ENCODE data around the gene SKI.

DNA sequence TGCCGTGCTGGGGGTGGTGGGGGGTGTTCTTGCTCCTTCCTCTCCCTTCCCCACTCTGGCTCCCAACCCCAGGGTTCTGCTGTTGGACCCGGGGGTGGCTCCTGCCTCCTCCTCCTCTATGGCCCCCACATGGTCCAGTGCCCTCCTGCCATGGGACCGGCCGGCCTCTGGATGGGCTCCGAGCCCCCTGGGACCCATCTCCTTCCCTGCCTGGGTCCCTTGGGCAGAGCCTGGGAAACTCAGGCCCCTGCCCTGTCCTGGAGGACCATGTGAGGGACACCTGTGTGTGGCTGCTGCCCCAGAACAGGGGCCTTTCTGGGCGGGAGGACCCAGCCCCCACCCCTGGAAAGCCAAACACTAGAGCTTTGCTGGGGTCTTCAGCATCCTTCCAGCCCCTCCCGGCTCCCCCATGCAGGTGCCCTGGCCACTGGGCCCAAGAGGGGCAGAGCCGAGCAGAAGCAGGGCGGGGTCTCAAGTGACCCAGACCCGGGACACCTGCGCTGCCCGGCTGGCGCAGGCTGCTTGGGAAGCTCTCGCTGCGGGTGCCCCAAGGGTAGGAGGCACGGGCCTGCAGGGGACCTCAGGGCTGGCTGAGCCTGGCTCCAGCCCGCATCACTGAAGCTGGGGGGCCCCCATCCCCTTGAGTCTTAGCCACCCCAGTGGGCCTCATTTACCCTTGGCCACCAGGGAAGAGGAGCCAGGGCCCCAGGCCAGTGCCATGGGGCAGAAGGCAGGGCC is 31.0 kb upstream of the SKI start:
- TF ChIP-seq, protein P1, sequence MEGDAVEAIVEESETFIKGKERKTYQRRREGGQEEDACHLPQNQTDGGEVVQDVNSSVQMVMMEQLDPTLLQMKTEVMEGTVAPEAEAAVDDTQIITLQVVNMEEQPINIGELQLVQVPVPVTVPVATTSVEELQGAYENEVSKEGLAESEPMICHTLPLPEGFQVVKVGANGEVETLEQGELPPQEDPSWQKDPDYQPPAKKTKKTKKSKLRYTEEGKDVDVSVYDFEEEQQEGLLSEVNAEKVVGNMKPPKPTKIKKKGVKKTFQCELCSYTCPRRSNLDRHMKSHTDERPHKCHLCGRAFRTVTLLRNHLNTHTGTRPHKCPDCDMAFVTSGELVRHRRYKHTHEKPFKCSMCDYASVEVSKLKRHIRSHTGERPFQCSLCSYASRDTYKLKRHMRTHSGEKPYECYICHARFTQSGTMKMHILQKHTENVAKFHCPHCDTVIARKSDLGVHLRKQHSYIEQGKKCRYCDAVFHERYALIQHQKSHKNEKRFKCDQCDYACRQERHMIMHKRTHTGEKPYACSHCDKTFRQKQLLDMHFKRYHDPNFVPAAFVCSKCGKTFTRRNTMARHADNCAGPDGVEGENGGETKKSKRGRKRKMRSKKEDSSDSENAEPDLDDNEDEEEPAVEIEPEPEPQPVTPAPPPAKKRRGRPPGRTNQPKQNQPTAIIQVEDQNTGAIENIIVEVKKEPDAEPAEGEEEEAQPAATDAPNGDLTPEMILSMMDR (IDR thresholded peaks at IDR 0.05; ENCODE audit: low read length) = no peak
- no peak for TF ChIP-seq EZH2phosphoT487 (IDR thresholded peaks at IDR 0.05; ENCODE audit: low read length)

All from MM.1S (cell line).